Measurements from ENCODE around the gene XYLT2. TPM values are rescaled to one million over a fixed set of nuclear protein-coding genes. Genes with fewer than 3 reads are reported as not detected.

XYLT2 gene
- total RNA-seq, 1 experiment from 2014 or later = 39.7 TPM

DNA sequence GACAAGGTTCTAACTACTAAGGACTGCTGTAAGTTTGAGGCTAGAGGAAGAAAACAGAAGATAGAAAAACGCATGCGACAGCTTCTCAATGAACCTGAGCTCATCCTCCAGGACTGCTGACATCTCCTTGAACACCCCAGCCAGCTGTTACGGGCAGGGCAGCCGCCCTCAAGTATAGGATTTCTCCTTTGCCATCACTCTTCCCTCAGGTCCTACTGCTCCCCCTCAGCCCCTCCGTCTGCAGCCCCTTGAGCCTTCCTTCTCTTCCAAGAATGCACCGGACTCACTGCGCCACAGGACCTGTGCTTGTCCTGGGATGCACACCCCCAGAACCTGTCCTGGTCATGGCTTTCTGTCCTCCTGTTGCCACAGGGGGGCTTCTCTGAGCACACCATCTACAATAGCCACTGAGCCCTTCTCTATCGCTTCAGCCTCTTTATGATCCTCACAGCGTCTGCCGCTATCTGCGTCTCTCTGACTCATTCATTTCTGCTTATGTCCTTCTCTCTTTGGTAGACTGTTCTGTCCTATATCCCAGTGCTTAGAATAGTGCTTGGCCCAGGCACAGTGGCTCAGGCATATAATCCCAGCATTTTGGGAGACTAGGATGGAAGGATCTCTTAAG, 15.7 kb upstream of the XYLT2 start (continued):
- TF ChIP-seq ZNF425 (CRISPR knock-in tag; conservative IDR thresholded peaks at IDR 0.05) (no peak), ETV6 (CRISPR knock-in tag; IDR thresholded peaks at IDR 0.05) (no peak), E2F5 (CRISPR knock-in tag; IDR thresholded peaks at IDR 0.05) (no peak)
- TF ChIP-seq, protein P1, sequence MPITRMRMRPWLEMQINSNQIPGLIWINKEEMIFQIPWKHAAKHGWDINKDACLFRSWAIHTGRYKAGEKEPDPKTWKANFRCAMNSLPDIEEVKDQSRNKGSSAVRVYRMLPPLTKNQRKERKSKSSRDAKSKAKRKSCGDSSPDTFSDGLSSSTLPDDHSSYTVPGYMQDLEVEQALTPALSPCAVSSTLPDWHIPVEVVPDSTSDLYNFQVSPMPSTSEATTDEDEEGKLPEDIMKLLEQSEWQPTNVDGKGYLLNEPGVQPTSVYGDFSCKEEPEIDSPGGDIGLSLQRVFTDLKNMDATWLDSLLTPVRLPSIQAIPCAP (CRISPR knock-in tag; IDR thresholded peaks at IDR 0.05) = no peak

GRCh38 chr17:50331085-50331791, 14.7 kb upstream of the XYLT2 start:
- ChIA-PET POLR2A (no interaction called here), CTCF (interaction anchor here (0.7 to 2.1 kb wide), 4 partner anchors 16 to 251 kb away, joined by 3 to 10 read pairs (median 4); no protein-coding TSS in a partner anchor)
- Mint-ChIP-seq H3K27me3 (ENCODE audit: low read depth) (no peaks in the 10 kb centered on the region), H3K36me3 (no peaks in the 10 kb centered on the region), H3K4me3 (no peak overlapping the region), H3K27ac (no peak overlapping the region), H3K4me1 (peaks cover 17% of the 10 kb centered on the region), H3K9me3 (no peaks in the 10 kb centered on the region)
- ATAC-seq = no peak
- DNase-seq (ENCODE audit: low spot score) = no peak
- TF ChIP-seq JAZF1 (CRISPR knock-in tag; IDR thresholded peaks at IDR 0.05) = no peak
- no peak for TF ChIP-seq TCF7 (CRISPR knock-in tag; IDR thresholded peaks at IDR 0.05; ENCODE audit: low read depth)
- TF ChIP-seq ZNF671 (CRISPR knock-in tag; IDR thresholded peaks at IDR 0.05) = no peak
- no peak for TF ChIP-seq MYBL2 (CRISPR knock-in tag; IDR thresholded peaks at IDR 0.05)
- no peak for TF ChIP-seq MXD4 (CRISPR knock-in tag; IDR thresholded peaks at IDR 0.05; ENCODE audit: borderline replicate concordance)
- no peak for TF ChIP-seq ZNF138 (CRISPR knock-in tag; conservative IDR thresholded peaks at IDR 0.05)
- no peak for TF ChIP-seq ARID4B (CRISPR knock-in tag; IDR thresholded peaks at IDR 0.05; ENCODE audit: borderline replicate concordance)
- no peak for TF ChIP-seq FOXP4 (CRISPR knock-in tag; IDR thresholded peaks at IDR 0.05)
- TF ChIP-seq SOX15 (CRISPR knock-in tag; IDR thresholded peaks at IDR 0.05) = no peak
- no peak for TF ChIP-seq CREM (CRISPR knock-in tag; IDR thresholded peaks at IDR 0.05)
- no peak for TF ChIP-seq NFE2L1 (CRISPR knock-in tag; IDR thresholded peaks at IDR 0.05)
- no peak for TF ChIP-seq PRDM15 (CRISPR knock-in tag; IDR thresholded peaks at IDR 0.05)
- TF ChIP-seq, protein P2, sequence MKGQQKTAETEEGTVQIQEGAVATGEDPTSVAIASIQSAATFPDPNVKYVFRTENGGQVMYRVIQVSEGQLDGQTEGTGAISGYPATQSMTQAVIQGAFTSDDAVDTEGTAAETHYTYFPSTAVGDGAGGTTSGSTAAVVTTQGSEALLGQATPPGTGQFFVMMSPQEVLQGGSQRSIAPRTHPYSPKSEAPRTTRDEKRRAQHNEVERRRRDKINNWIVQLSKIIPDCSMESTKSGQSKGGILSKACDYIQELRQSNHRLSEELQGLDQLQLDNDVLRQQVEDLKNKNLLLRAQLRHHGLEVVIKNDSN (CRISPR knock-in tag; IDR thresholded peaks at IDR 0.05) = no peak
- TF ChIP-seq, protein P3, sequence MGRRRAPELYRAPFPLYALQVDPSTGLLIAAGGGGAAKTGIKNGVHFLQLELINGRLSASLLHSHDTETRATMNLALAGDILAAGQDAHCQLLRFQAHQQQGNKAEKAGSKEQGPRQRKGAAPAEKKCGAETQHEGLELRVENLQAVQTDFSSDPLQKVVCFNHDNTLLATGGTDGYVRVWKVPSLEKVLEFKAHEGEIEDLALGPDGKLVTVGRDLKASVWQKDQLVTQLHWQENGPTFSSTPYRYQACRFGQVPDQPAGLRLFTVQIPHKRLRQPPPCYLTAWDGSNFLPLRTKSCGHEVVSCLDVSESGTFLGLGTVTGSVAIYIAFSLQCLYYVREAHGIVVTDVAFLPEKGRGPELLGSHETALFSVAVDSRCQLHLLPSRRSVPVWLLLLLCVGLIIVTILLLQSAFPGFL (CRISPR knock-in tag; IDR thresholded peaks at IDR 0.05; ENCODE audit: borderline replicate concordance) = no peak
- TF ChIP-seq ZNF263 (CRISPR knock-in tag; IDR thresholded peaks at IDR 0.05; ENCODE audit: low read depth) = no peak
